Measurements from ENCODE around the gene ATP5IF1. TPM values are rescaled to one million over a fixed set of nuclear protein-coding genes. Genes with fewer than 3 reads are reported as not detected.

ATP5IF1 gene
- total and polyA plus RNA-seq, 9 of the 15 experiments (the other 6 are each of a cell fraction or from before 2014, with no cell fraction given), result 292 to 1,422 (median 388) TPM

GRCh38 chr1:28260803-28261174 lies 24.9 kb downstream of the ATP5IF1 start (continued):
- TF ChIP-seq MGA (IDR thresholded peaks at IDR 0.05), result no peak
- no peak for TF ChIP-seq XRCC3 (IDR thresholded peaks at IDR 0.05)
- no peak for TF ChIP-seq KDM5B (IDR thresholded peaks at IDR 0.05; ENCODE audit: insufficient replicate concordance, low read depth, low read length)
- TF ChIP-seq MTA3 (IDR thresholded peaks at IDR 0.05; ENCODE audit: borderline replicate concordance), result peak; percentile 42
- no peak for TF ChIP-seq BCL6 (CRISPR knock-in tag; IDR thresholded peaks at IDR 0.05)
- TF ChIP-seq ZNF217 (CRISPR knock-in tag; IDR thresholded peaks at IDR 0.05), result no peak
- TF ChIP-seq RFX1 (IDR thresholded peaks at IDR 0.05), result no peak
- TF ChIP-seq BMI1 (IDR thresholded peaks at IDR 0.05; ENCODE audit: low read length), result no peak
- TF ChIP-seq TSC22D4 (tag; IDR thresholded peaks at IDR 0.05), result no peak
- no peak for TF ChIP-seq BDP1 (IDR thresholded peaks at IDR 0.05; ENCODE audit: insufficient read depth, insufficient read length)
- TF ChIP-seq ZBTB33 (CRISPR knock-in tag; IDR thresholded peaks at IDR 0.05), result peak; percentile 20; the same call in 1 of the 2 replicates
- TF ChIP-seq SMAD4 (CRISPR knock-in tag; conservative IDR thresholded peaks at IDR 0.05), result no peak
- no peak for TF ChIP-seq ZBTB17 (CRISPR knock-in tag; IDR thresholded peaks at IDR 0.05)
- TF ChIP-seq MTA1 (IDR thresholded peaks at IDR 0.05; ENCODE audit: borderline replicate concordance), result no peak
- TF ChIP-seq SMARCA4 (IDR thresholded peaks at IDR 0.05), result no peak
- TF ChIP-seq GABPA (tag; conservative IDR thresholded peaks at IDR 0.05; ENCODE audit: low read depth), result no peak
- peak; percentile 83 to 84 for TF ChIP-seq KDM1A (IDR thresholded peaks at IDR 0.05)
- TF ChIP-seq MEF2A (IDR thresholded peaks at IDR 0.05; ENCODE audit: control insufficient read depth, low read depth, low read length), result no peak
- TF ChIP-seq TBL1XR1 (IDR thresholded peaks at IDR 0.05; ENCODE audit: low read length in 2 of 2), result no peak; a peak in 1 of 4 replicates

Measured in K562 (cell line).